ENCODE results near the gene MT1A. TPM values are rescaled to one million over a fixed set of nuclear protein-coding genes. Genes with fewer than 3 reads are reported as not detected.
A peak's percentile ranks its signal among the peaks of the same experiment; 100 is the strongest.

MT1A gene
- total RNA-seq, 1 donor from 2014 or later: 4.9 TPM

- DNase-seq: no peak
- Histone ChIP-seq H3K4me3 (no peak overlapping the region), H3K27ac (no peak overlapping the region), H3K27me3 (peaks cover 6% of the 10 kb centered on the region), H3K36me3 (no peaks in the 10 kb centered on the region), H3K4me1 (peaks cover 6% of the 10 kb centered on the region), H3K9me3 (no peaks in the 10 kb centered on the region)
- TF ChIP-seq, protein P1, sequence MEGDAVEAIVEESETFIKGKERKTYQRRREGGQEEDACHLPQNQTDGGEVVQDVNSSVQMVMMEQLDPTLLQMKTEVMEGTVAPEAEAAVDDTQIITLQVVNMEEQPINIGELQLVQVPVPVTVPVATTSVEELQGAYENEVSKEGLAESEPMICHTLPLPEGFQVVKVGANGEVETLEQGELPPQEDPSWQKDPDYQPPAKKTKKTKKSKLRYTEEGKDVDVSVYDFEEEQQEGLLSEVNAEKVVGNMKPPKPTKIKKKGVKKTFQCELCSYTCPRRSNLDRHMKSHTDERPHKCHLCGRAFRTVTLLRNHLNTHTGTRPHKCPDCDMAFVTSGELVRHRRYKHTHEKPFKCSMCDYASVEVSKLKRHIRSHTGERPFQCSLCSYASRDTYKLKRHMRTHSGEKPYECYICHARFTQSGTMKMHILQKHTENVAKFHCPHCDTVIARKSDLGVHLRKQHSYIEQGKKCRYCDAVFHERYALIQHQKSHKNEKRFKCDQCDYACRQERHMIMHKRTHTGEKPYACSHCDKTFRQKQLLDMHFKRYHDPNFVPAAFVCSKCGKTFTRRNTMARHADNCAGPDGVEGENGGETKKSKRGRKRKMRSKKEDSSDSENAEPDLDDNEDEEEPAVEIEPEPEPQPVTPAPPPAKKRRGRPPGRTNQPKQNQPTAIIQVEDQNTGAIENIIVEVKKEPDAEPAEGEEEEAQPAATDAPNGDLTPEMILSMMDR (IDR thresholded peaks at IDR 0.05): no peak
- ATAC-seq: no peak
- intact Hi-C loops (cut with DNase I): no loop called here
These were observed 8.9 kb upstream of the MT1A start for GRCh38 chr16:56629531-56629930.

- Histone ChIP-seq H3K27ac (no peak overlapping the region), H3K36me3 (no peaks in the 10 kb centered on the region), H3K4me3 (no peak overlapping the region), H3K4me1 (peaks cover 7% of the 10 kb centered on the region), H3K9me3 (no peaks in the 10 kb centered on the region), H3K27me3 (peaks cover 12% of the 10 kb centered on the region)
- DNase-seq (no peak), ATAC-seq (no peak)
- TF ChIP-seq, protein P1 (IDR thresholded peaks at IDR 0.05): no peak
- intact Hi-C loops (cut with DNase I): no loop called here
These were observed 8.3 kb upstream of the MT1A start for GRCh38 chr16:56630134-56630533.

GRCh38 chr16:56631197-56631596 is 7.3 kb upstream of the MT1A start:
- peaks cover 22% of the 10 kb centered on the region for H3K27me3 ChIP-seq
- TF ChIP-seq, protein P1 (IDR thresholded peaks at IDR 0.05): no peak
- DNase-seq: no peak
- H3K27ac ChIP-seq: peak overlapping the region; percentile 83
- intact Hi-C loops (cut with DNase I): no loop called here
- no peaks in the 10 kb centered on the region for H3K9me3 ChIP-seq
- no peak for ATAC-seq
- H3K4me3 ChIP-seq: no peak overlapping the region
- no peaks in the 10 kb centered on the region for H3K36me3 ChIP-seq
- peaks cover 10% of the 10 kb centered on the region for H3K4me1 ChIP-seq

GRCh38 chr16:56631832-56632155 is 6.7 kb upstream of the MT1A start:
- DNase-seq (no peak), ATAC-seq (no peak)
- Histone ChIP-seq H3K27me3 (peaks cover 22% of the 10 kb centered on the region), H3K9me3 (no peaks in the 10 kb centered on the region), H3K36me3 (no peaks in the 10 kb centered on the region), H3K4me3 (peak overlapping the region; percentile 46), H3K27ac (peak overlapping the region; percentile 83), H3K4me1 (peaks cover 8% of the 10 kb centered on the region)
- TF ChIP-seq, protein P1 (IDR thresholded peaks at IDR 0.05): no peak
- intact Hi-C loops (cut with DNase I): no loop called here

DNA sequence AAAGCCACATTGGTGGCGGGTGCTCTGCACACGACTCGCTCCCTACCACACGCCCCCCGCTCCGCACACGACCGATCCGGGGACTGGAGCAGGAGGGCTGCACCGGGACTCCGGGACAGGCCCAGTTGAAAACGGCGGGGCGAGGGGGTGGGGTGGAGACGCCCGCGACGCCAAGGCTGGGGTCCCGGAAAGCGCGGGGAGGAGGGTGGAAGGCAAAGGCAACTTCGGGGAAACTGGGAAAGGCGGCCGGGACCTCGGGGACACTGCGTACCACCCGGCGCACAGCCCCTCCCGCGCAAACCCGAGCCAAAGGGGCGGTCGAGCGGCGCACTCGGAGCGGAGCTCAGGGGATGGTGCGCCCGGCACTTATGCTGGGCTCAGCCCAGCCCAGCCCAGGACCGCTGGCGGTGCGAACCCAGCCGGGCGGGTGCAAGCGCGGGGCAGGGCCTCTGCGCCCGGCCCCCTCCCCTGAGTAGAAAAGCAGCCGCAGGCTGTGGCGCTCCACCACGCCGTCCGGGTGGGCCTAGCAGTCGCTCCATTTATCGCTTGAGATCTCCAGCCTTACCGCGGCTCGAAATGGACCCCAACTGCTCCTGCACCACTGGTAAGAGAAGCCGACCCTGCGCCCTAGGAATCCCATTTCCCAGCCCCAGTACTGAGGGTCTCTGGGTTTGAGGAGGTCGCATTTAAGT is 6.2 kb upstream of the MT1A start, which contains the start of gene MT1M:
Gene MT1M (plus strand): TSS at position 504 of the 692 bp plus-strand sequence. CDS start 73 bp downstream, at position 577.
- intact Hi-C loops (cut with DNase I): no loop called here
- TF ChIP-seq, protein P1 (IDR thresholded peaks at IDR 0.05): no peak
- Histone ChIP-seq H3K4me1 (peaks cover 7% of the 10 kb centered on the region), H3K4me3 (peak within 1 kb of the TSS; percentile 46), H3K9me3 (no peaks in the 10 kb centered on the region), H3K36me3 (no peaks in the 10 kb centered on the region), H3K27ac (peak within 1 kb of the TSS; percentile 83), H3K27me3 (peaks cover 22% of the 10 kb centered on the region)
- ATAC-seq: peak; percentile 84
- DNase-seq: peak; percentile 81
